H7 (cell line): Measurements from ENCODE around the gene CCDC78. TPM values are rescaled to one million over a fixed set of nuclear protein-coding genes. Genes with fewer than 3 reads are reported as not detected.
A peak's percentile ranks its signal among the peaks of the same experiment; 100 is the strongest.
"Not testable (repeated sequence)": the region's sequence is repeated elsewhere in the genome, so short reads cannot be mapped to it uniquely, and the experiment has no call there.

Experiments used
- DNase-seq: peaks from one replicate; pipeline ENCODE4 v3.0.0; 2012
- H3K27me3 ChIP-seq: 2 replicates; pipeline ENCODE4 v1.6.0; 2011; ENCODE audit warnings: mild to moderate bottlenecking, low read length; ENCODE audit not compliant: control insufficient read depth, insufficient read depth
- H3K36me3 ChIP-seq: replicated peaks from 2 replicates; pipeline ENCODE4 v1.5.1; 2011; ENCODE audit warnings: low read length; ENCODE audit not compliant: control insufficient read depth, insufficient read depth
- H3K4me3 ChIP-seq: 2 replicates; pipeline ENCODE4 v1.5.1; 2011; ENCODE audit warnings: low read depth, mild to moderate bottlenecking, control low read depth, low read length, moderate library complexity; ENCODE audit not compliant: insufficient read depth
- total RNA-seq: library from RNA; depleted of rRNA; stranded (reverse); fragments of >200 nt; shearing (Covaris generic); gene quantifications from 2 replicates; pipeline ENCODE4 v1.2.3, GENCODE V29; 2014

Gene CCDC78
- total RNA-seq, 1 experiment from 2014 or later = 11.3 TPM

DNA sequence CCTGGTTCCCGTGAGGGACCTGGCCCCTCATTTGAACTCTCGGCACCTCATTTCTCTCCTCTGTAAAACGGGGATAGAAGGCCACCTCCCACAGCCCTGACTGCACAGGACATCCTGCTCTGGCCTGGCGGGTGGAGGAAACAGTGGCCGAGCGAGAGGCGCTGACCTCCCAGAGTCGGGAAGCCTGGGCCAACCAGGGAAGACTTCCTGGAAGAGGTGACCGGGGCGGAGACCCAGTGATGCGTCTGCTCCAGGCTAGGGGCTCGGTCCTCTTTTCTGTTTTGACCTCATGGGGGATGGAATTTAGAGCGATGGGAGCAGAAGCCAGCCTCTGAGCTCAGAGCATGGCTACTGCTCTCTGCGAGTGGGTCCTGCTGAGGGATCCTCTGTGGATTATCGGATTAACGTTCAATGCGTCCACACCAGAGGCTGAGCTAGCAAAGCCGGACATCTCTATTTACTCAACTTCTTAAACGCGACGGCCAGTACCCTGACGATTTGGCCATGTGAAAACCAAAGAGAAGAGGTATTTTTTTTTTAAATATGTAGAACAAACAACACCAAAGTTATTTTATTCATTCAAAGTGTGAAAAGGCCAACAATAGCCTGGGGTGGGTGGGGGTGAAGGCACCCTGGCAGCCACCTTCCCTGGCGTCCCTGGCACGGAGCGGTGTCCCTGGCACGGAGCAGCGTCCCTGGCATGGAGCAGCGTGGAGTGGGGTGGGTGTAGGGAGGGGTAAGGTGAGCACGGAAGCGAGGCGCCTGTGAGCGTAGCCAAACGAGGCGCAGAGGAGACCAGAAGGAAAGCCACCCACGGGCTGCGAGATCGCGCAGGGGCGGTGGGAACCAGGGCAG, 25.1 kb upstream of the CCDC78 start:
- no peak for DNase-seq
- H3K36me3 ChIP-seq = no peaks in the 10 kb centered on the region
- no peak overlapping the region for H3K4me3 ChIP-seq
- H3K27me3 ChIP-seq = no peaks in the 10 kb centered on the region

DNA sequence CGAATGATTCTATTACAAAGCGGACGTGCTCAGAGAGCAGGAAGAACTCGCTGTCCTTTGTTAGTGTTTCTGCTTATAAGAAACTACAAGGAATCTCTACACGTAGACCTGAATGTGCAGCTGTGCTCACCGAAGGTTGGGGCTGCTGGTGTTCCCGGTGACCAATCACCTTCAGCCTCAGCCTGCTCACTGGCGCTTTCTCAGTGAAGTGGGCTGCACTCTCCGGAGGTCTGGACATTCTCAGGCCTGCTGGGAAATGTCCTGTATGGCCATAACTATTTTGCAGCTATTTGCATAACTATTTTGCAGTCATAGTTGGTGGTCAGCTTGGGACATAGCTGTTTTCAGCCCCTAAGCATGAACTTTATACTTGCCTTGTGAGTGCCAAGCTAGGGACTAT, 24.2 kb upstream of the CCDC78 start:
- Histone ChIP-seq H3K36me3 (no peaks in the 10 kb centered on the region), H3K27me3 (no peaks in the 10 kb centered on the region), H3K4me3 (no peak overlapping the region)
- no peak for DNase-seq

DNA sequence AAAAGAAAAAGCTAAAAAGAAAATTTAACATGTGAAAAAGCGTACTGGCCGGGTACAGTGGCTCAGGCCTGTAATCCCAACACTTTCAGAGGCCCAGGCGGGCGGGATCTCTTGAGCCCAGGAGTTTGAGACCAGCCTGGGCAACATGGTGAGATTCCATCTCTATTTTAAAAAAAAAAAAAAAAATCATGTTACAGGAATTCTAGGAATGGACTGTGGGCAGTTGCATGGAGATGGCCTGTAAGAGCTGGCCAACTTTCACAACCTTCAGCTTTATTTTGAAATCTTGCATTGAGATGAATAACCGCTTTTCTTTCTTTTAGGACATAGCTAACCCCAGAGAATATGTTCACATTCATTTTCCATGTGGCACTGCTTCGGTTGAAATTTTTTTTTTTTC, 22.8 kb upstream of the CCDC78 start:
- no peak for DNase-seq
- Histone ChIP-seq H3K27me3 (no peaks in the 10 kb centered on the region), H3K36me3 (no peaks in the 10 kb centered on the region), H3K4me3 (no peak overlapping the region)

DNA sequence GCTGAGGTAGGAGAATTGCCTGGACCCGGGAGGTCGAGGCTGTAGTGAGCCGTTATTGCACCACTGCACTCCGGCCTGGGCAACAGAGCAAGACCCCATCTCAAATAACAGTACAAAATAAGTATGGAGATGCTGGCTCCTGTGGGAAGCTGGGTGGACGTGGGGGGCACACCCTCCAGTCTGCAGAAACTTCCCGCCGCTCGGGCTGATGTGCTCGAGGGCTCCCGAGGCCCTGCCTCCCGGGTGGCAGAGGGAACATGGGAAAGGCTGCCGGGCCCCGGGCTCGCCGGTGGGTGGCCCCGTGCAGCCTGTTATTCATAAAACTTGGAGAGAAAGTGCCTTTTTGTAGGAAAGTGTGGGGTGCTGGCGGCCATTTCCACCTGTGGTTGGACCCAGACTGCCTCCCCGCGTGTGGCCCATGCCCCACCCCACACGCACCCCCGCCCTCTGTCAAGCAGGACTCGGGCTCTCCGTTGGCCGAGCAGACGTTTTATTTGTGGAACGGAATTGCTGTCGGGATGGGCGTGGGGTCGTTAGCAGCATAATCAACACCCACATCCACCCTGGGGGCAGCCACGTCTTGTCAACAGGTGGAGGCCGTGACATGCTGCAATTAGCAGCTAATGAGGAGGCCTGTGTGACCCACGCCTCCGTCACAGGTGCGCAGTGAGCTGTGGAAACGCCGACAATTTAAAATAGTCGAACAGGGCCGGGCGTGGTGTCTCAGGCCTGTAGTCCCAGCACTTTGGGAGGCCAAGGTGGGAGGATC, 21.9 kb upstream of the CCDC78 start:
- DNase-seq = no peak
- Histone ChIP-seq H3K4me3 (no peak overlapping the region), H3K27me3 (no peaks in the 10 kb centered on the region), H3K36me3 (no peaks in the 10 kb centered on the region)

DNA sequence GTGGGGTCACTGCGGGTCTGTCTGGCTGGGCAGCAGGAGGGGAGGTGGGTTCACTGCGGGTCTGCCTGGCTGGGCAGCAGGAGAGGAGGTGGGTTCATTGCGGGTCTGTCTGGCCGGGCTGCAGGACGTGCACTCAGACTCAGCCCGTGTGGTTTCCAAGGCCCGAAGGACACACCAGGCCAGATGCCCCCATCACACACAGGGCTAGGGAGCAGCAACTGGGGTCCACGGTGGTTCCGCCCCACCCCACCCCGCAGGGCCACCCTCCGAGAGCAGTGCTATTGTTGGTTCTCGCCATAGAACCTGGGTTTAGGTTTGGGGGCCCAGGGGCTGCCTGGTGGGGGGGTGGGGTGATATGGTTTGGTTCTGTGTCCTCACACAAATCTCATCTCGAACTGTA, 20.4 kb upstream of the CCDC78 start:
- DNase-seq = no peak
- no peaks in the 10 kb centered on the region for H3K27me3 ChIP-seq
- no peaks in the 10 kb centered on the region for H3K36me3 ChIP-seq
- H3K4me3 ChIP-seq = no peak overlapping the region

DNA sequence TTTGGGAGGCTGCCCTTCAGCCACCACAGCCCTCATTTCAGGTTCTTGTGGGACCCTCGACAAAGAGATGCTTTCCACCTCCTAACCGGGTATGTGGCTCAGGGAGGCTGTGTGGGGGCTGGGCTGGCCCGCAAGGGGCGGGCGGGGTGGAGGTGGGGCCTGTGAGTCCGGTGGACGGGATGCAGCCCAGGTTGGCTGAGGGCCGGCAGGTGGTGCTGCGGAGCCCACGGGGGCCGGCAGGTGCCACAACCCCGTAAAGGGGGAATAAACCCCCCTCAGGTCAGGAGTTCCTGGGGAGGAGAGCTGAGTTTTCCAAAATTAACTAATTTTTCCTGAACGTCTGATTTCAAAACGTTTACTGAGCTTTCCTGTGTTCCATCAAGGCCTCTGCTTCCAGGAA, 19.5 kb upstream of the CCDC78 start:
- no peak overlapping the region for H3K4me3 ChIP-seq
- no peaks in the 10 kb centered on the region for H3K36me3 ChIP-seq
- peak; percentile 99 for DNase-seq
- no peaks in the 10 kb centered on the region for H3K27me3 ChIP-seq

DNA sequence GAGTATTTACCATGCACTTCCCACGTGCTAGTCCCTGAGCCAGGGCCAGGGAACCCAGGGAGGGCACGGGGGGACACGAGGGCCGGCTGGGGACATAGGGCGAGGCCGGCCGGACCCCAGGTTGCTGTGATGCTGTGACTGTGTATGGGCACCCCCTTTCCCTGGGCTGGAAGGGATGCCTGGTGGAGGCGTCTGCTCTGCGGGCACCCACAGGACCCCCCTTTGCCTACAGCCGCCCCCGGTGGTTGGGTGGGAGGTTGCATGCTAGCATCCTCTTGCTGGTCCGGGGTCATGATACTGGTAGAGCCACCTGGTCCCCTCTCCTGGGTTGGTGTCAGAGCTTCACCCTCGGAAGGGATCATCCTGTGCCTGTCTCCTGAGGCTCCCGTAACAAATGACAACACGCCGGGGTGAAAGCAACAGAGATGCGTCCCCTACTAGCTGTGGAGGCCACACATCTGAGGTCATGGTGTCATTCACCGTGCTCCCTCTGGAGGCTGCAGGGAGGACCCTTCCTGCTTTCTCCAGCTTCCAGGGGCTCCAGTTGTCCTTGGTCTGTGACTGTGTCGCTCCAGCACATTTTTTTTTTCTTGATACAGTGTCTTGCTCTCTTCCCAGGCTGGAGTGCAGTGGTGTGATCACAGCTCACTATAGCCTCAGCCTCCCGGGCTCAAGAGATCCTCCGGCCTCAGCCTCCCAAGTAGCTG, 17.7 kb upstream of the CCDC78 start:
- peak; percentile 83 for DNase-seq
- H3K36me3 ChIP-seq = no peaks in the 10 kb centered on the region
- H3K4me3 ChIP-seq = no peak overlapping the region
- no peaks in the 10 kb centered on the region for H3K27me3 ChIP-seq

DNA sequence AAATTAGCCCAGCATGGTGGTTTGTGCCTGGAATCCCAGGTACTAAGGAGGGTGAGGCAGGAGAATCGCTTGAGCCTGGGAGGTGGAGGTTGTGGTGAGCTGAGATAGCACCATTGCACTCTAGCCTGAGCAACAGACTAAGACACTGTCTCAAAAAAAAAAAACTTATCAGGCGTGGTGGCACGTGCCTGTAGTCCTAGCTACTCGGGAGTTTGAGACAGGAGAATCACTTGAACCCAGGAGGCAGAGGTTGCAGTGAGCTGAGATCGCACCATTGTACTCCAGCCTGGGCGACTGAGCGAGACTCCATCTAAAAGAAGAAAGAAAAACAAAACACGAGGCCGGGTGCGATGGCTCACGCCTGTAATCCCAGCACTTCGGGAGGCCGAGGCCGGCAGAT, 16.7 kb upstream of the CCDC78 start:
- not testable (repeated sequence) for H3K27me3 ChIP-seq, H3K4me3 ChIP-seq, H3K36me3 ChIP-seq, DNase-seq

DNA sequence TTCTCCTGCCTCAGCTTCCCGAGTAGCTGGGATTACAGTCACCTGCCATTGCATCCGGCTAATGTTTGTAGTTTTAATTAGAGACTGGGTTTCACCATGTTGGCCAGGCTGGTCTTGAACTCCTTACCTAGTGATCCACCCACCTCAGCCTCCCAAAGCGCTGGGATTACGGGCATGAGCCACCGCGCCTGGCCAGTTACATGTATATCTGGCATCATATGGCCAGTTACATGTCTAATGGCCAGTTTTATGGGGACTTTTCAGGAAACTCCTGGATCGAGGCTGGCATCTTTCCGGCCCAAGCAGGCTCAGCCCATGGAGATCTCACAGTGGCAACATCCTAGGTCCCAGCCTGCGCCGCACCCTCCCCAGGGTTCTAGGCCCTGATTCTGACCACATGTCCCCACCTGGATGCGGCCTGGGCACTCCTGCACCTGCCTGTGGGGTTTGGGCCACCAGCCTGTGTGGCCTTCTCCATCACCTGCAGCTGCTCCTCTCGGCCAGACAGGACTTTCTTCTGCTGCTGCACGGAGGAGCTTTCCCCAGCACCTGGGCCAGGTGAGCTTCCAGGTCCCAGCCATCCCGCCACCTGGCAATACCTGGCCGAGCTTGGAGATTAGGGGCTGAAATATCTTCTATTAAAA, 15.9 kb upstream of the CCDC78 start:
- DNase-seq = no peak

DNA sequence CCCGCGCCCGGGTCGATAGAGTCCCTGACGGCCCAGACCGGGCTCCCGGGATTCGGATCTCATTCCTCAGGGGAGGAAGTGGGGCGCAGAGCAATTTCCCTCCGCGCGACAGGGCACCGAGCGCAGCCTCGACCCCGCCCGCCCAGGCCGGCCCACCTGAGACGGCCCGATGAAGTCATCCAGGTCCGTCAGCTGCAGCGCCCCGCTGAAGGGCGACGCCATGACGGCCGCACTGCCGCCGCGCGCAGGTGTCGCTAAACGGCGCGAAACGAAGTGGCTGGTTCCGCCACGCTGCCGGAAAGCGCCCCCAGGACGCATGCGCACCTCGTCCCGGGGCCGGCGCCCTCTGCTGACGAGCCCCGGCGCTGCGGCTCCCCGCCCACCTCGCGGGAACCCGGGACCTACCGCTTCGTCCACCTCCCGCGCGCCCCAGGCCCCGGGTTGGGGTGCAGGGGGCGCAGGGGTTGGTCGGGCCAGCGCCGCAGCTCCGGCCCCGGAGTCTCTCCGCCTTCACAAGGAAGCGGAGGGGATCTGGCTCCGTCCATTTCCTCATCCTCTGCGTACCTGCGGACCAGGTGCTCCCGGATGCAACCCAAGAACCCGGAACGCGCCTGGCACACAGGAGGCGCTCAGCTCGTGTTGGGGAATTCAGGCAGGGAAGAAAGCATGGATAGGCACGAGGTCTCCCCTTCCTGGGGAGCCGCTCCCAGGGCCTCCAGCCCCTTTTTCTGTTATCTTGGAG, 14.7 kb upstream of the CCDC78 start, which contains the start of gene CIAO3:
CIAO3 (minus strand) TSS at position 234 of the 742 bp plus-strand sequence; CDS start at position 222, 12 bp downstream.
- Histone ChIP-seq H3K36me3 (peaks cover 2% of the 10 kb centered on the region), H3K27me3 (no peaks in the 10 kb centered on the region), H3K4me3 (peak within 1 kb of the TSS; percentile 81)
- peak; percentile 100 for DNase-seq

More for the DNA sequence above, 15.9 kb upstream of the CCDC78 start:
- H3K36me3 ChIP-seq = no peaks in the 10 kb centered on the region; the same call in 1 of the 2 replicates
- H3K4me3 ChIP-seq = no peak overlapping the region
- H3K27me3 ChIP-seq = no peaks in the 10 kb centered on the region

DNA sequence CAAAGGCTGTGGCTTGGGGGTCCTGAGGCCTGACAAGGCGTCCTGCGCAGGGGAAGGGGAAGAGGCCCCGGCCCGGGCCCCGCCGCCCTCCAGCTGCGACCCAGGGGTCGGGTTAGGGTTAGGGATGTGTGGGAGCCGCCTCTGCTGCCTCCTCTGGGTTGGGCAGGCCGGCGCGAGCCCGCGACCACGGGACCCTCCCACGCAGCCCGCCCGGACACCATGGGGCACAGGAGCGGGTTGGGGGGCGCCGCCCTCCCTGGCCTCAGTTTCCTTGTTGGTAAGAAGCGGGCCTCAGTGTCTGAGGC, 14.2 kb upstream of the CCDC78 start:
- H3K4me3 ChIP-seq = peak overlapping the region; percentile 81
- H3K27me3 ChIP-seq = no peaks in the 10 kb centered on the region
- peak; percentile 87 for DNase-seq
- H3K36me3 ChIP-seq = peaks cover 3% of the 10 kb centered on the region

DNA sequence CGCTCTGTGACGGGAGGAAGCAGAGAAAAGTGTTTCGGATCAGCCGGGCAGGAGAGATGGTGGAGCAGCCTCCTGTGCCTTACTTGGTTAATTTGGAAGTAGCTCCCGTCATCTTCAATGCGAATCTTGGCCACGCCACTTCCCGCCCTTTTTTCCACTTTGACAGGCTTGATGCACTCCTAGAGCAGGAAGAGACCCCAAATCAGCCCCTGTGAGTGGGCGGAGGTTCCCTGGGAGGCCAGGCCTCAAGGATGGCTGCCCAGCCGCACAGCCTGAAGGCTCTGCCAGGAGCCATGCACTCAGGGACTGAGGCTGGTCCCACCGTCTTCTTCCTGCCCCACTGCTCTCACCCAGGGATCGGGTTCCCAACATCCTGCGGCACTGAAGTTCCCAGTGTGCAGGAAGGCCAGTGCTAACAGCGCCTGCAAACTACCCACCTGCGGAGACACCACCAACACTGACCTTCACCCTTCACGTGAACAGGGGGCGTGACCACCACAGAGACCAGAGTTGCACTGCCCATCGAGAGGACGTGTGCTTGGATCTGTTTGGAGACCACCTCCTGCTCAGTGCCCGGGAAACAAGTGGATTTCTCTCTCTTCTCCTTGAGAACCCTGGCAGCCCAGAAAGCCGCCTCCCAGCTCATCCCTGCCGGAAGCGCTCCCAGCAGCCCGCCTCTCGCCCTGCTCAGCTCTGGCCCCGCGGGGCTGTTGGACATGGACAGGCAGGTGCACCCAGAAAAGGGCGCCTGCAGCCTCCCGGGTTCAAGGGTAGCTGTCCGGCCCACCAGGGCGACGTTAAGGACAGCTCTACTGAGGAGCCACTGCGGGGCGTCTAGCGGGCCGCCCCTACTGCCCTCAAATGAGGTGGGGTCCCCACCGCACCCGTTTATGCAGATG, 13.6 kb upstream of the CCDC78 start:
- peaks cover 3% of the 10 kb centered on the region for H3K36me3 ChIP-seq
- peak overlapping the region; percentile 81 for H3K4me3 ChIP-seq
- no peaks in the 10 kb centered on the region for H3K27me3 ChIP-seq
- no peak for DNase-seq

DNA sequence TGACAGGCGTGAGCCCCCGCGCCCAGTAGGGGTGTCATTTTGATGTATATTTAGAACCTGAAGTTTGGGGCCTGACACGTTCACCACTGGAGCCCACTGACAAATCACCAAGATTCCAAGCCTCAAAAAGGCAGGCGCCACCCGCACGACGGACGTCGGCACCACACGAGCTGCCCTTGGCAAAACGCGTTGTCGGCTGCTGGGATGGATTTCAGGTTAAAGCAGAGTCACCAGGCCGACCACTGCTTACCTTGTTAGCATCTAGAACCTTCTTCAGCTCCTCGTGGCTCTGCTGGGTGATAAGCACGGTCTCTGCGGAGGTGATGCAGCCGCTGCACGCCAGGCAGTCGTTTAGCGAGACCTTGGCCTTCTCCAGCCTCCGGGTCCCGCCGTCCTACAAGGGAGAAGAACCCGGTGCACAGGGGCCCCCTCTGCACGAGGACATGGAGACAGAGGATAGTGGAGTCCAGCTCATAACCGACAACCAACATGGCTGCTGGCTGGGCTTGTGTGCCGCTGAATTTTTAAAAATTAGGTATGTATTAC, 10.8 kb upstream of the CCDC78 start:
- Histone ChIP-seq H3K4me3 (no peak overlapping the region), H3K36me3 (peaks cover 7% of the 10 kb centered on the region), H3K27me3 (no peaks in the 10 kb centered on the region)
- DNase-seq = no peak
